B cell (primary cell): ENCODE results near the gene KCNK4. TPM values are rescaled to one million over a fixed set of nuclear protein-coding genes. Genes with fewer than 3 reads are reported as not detected.

Experiments
- ATAC-seq: fragments of 200-7000 bp; cut with Tn5 transposase; one replicate; pipeline ENCODE4 v1.10.0; 2021; ENCODE audit warnings: low read depth, mild to moderate bottlenecking, moderate number of reproducible peaks, moderate library complexity
- CTCF ChIA-PET: fragments of 350-600 bp; sonication (Branson Sonifier 250); formaldehyde crosslinking; loops from one replicate; lab custom pipeline; 2021; ENCODE audit warnings: antibody characterized with exemption, inconsistent platforms; lab: Charles Lee
- POLR2A ChIA-PET: fragments of 350-600 bp; sonication (Branson Sonifier 250); formaldehyde crosslinking; loops from one replicate; lab custom pipeline; 2021; ENCODE audit warnings: antibody characterized with exemption; lab: Charles Lee
- DNase-seq: peaks from one replicate; pipeline ENCODE4 v3.0.0; 2013
- H2AFZ ChIP-seq: 2 replicates; pipeline ENCODE4 v1.6.1; 2012; ENCODE audit warnings: mild to moderate bottlenecking, low read depth, low read length; ENCODE audit not compliant: insufficient read depth, poor library complexity, severe bottlenecking
- H3K27ac ChIP-seq, 2 donors: 1 replicate in 1 of 2; 2 replicates in 1 of 2; pipeline ENCODE4 v1.5.1; 2012 to 2013; ENCODE audit warnings: low read length in 2 of 2, mild to moderate bottlenecking in 2 of 2, moderate library complexity in 1 of 2
- H3K27me3 ChIP-seq, 4 experiments: fragments of 200-600 bp in 1 of 4; sonication (generic) in 1 of 4; replicated peaks in 1 of 4; 1 replicate in 2 of 4; 2 replicates in 2 of 4; pipeline versions ENCODE4 v1.6.1 to v1.7.0; 2013 to 2016; ENCODE audit warnings: low read length in 3 of 4, mild to moderate bottlenecking in 2 of 4, mixed read lengths in 1 of 4, moderate library complexity in 1 of 4; ENCODE audit not compliant: insufficient read depth in 4 of 4, control insufficient read depth in 3 of 4; ENCODE audit errors: control extremely low read depth in 1 of 4
- H3K36me3 ChIP-seq, 2 experiments: replicated peaks in 1 of 2; 1 replicate in 1 of 2; 2 replicates in 1 of 2; pipeline versions ENCODE4 v1.6.1 to v1.7.1; 2013; ENCODE audit warnings: low read length in 1 of 2; ENCODE audit not compliant: insufficient read depth in 2 of 2, control insufficient read depth in 1 of 2; ENCODE audit errors: control extremely low read depth in 1 of 2, extremely low read depth in 1 of 2
- H3K4me1 ChIP-seq, 2 donors: fragments of 200-600 bp in 1 of 2; sonication (generic) in 1 of 2; 1 replicate in 1 of 2; 2 replicates in 1 of 2; pipeline versions ENCODE4 v1.5.1 to v1.6.1; 2013 to 2017; ENCODE audit warnings: low read length in 2 of 2; ENCODE audit not compliant: control insufficient read depth in 2 of 2, insufficient read depth in 2 of 2
- H3K4me2 ChIP-seq: replicated peaks from 2 replicates; pipeline ENCODE3; 2012; ENCODE audit warnings: mild to moderate bottlenecking, low read depth, low read length; ENCODE audit not compliant: poor library complexity, severe bottlenecking
- H3K4me3 ChIP-seq, 5 experiments: fragments of 200-600 bp in 1 of 5; sonication (generic) in 1 of 5; 1 replicate in 3 of 5; 2 replicates in 2 of 5; pipeline versions ENCODE4 v1.5.1 to v1.7.0; 2011 to 2016; ENCODE audit warnings: low read length in 4 of 5, mild to moderate bottlenecking in 4 of 5, low read depth in 2 of 5, control low read depth in 1 of 5, moderate library complexity in 1 of 5; ENCODE audit not compliant: insufficient read depth in 1 of 5; ENCODE audit errors: control extremely low read depth in 1 of 5, extremely low read depth in 1 of 5
- H3K79me2 ChIP-seq: fragments of 200-600 bp; sonication (generic); one replicate; pipeline ENCODE4 v1.6.0; 2016; ENCODE audit warnings: low read length; ENCODE audit not compliant: control insufficient read depth, insufficient read depth
- H3K9ac ChIP-seq: fragments of 200-600 bp; sonication (generic); 2 replicates; pipeline ENCODE4 v1.6.1; 2017; ENCODE audit warnings: mild to moderate bottlenecking, low read length, moderate library complexity
- H3K9me3 ChIP-seq, 3 donors: one replicate each; pipeline versions ENCODE4 v1.6.1 to v1.7.1; 2013; ENCODE audit warnings: low read length in 2 of 3; ENCODE audit not compliant: control insufficient read depth in 2 of 3, insufficient read depth in 1 of 3; ENCODE audit errors: control extremely low read depth in 1 of 3
- H4K20me1 ChIP-seq: 2 replicates; pipeline ENCODE4 v1.6.0; 2012; ENCODE audit warnings: mild to moderate bottlenecking, low read length; ENCODE audit not compliant: insufficient read depth, control insufficient read depth, poor library complexity, severe bottlenecking
- H3K27ac Mint-ChIP-seq: one replicate; pipeline ENCODE4 v1.8.0; 2021; ENCODE audit warnings: mixed read lengths
- H3K27me3 Mint-ChIP-seq: one replicate; pipeline ENCODE4 v1.8.0; 2021; ENCODE audit warnings: mixed read lengths
- H3K4me1 Mint-ChIP-seq: one replicate; pipeline ENCODE4 v1.8.0; 2021; ENCODE audit warnings: mixed read lengths
- H3K4me3 Mint-ChIP-seq: one replicate; pipeline ENCODE4 v1.8.0; 2021; ENCODE audit warnings: mixed read lengths
- H3K9me3 Mint-ChIP-seq: one replicate; pipeline ENCODE4 v1.8.0; 2022; ENCODE audit warnings: mixed read lengths; ENCODE audit not compliant: insufficient read depth
- EZH2 ChIP-seq: IDR thresholded peaks from 2 replicates; pipeline ENCODE4 v1.6.1; 2012; ENCODE audit warnings: borderline replicate concordance, low read depth, mild to moderate bottlenecking, moderate library complexity, low read length; ENCODE audit not compliant: insufficient read depth, poor library complexity, severe bottlenecking
- WGBS: methylation state at CpG from one replicate; pipeline ENCODE4 v1.1.5; 2013; ENCODE audit warnings: missing lambda C conversion rate; ENCODE audit not compliant: insufficient coverage; 5-methylcytosine and 5-hydroxymethylcytosine counted together
- intact Hi-C: fragments of 100-400 bp; cut with micrococcal nuclease; formaldehyde crosslinking; loops from one replicate; pipeline ENCODE4 v1.10.0; 2022
- polyA plus RNA-seq: library from polyadenylated mRNA; depleted of rRNA; stranded (reverse); fragments of >200 nt; gene quantifications from 2 replicates; pipeline ENCODE4 v1.2.3, GENCODE V29; 2012
- total RNA-seq, 2 donors: library from RNA; stranded (reverse); fragments of 120-200 nt in 1 of 2; gene quantifications; 1 replicate in 1 of 2; 2 replicates in 1 of 2; pipeline versions ENCODE4 v1.2.3 to v1.2.4, GENCODE V29; 2013 to 2022
- TF ChIP-seq, protein P1 (sequence below): fragments of 200-600 bp; IDR thresholded peaks from one replicate; pipeline ENCODE4 v1.8.0; 2022; ENCODE audit warnings: antibody characterized with exemption, mild to moderate bottlenecking

The KCNK4 gene
- total and polyA plus RNA-seq, 2 donors (not counting 1 experiment from before 2014, with no cell fraction given) = 0.32 TPM; not detected in 1

DNA sequence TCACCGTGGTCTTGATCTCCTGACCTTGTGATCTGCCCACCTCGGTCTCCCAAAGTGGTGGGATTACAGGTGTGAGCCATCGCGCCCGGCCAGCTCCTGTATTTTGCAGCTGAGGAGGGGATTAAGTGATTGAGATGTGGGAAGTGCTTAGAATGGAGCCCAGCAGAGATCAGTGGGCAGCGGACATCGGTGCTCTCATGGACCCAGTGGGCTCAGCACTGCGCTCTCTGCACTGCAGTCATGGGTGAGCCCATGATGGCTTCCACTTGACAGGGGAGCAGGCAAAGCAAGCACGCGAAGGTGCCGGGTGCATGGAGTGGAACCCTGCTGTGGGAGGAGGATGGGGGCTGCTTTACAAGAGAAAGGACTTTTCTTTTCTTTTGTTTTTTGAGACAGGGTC, 39.8 kb downstream of the KCNK4 start:
- Mint-ChIP-seq H3K27me3 (no peaks in the 10 kb centered on the region), H3K4me3 (no peak overlapping the region), H3K9me3 (no peaks in the 10 kb centered on the region), H3K4me1 (peaks cover 27% of the 10 kb centered on the region), H3K27ac (no peak overlapping the region)
- Histone ChIP-seq H3K4me2 (no peak overlapping the region), H3K79me2 (peaks cover 6% of the 10 kb centered on the region), H3K9ac (no peak overlapping the region), H3K27me3 (no peaks in the 10 kb centered on the region), H4K20me1 (no peaks in the 10 kb centered on the region), H3K27ac (no peak overlapping the region), H3K4me3 (no peak overlapping the region), H3K4me1 (peaks cover 20 to 32% of the 10 kb centered on the region in 2 donors), H3K36me3 (no peaks in the 10 kb centered on the region), H3K9me3 (no peaks in the 10 kb centered on the region), H2AFZ (no peak overlapping the region)
- no peak for TF ChIP-seq EZH2
- TF ChIP-seq, protein P1, sequence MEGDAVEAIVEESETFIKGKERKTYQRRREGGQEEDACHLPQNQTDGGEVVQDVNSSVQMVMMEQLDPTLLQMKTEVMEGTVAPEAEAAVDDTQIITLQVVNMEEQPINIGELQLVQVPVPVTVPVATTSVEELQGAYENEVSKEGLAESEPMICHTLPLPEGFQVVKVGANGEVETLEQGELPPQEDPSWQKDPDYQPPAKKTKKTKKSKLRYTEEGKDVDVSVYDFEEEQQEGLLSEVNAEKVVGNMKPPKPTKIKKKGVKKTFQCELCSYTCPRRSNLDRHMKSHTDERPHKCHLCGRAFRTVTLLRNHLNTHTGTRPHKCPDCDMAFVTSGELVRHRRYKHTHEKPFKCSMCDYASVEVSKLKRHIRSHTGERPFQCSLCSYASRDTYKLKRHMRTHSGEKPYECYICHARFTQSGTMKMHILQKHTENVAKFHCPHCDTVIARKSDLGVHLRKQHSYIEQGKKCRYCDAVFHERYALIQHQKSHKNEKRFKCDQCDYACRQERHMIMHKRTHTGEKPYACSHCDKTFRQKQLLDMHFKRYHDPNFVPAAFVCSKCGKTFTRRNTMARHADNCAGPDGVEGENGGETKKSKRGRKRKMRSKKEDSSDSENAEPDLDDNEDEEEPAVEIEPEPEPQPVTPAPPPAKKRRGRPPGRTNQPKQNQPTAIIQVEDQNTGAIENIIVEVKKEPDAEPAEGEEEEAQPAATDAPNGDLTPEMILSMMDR = no peak
- WGBS = 99% methylated on average over 11 of the region's 11 CpGs
- CTCF ChIA-PET = interaction anchor here (0.9 to 5.2 kb wide), 8 partner anchors 10 to 127 kb away, joined by 3 to 47 read pairs (median 11); partner anchors contain the start of genes CATSPERZ, CCDC88B, ESRRA and PRDX5
- POLR2A ChIA-PET = interaction anchor here (0.7 to 1.9 kb wide), 3 partner anchors 10 to 119 kb away, joined by 8 to 16 read pairs (median 8); partner anchors contain the start of genes CCDC88B, PRDX5 and TRMT112
- intact Hi-C loops = no loop called here
- ATAC-seq = no peak
- no peak for DNase-seq

DNA sequence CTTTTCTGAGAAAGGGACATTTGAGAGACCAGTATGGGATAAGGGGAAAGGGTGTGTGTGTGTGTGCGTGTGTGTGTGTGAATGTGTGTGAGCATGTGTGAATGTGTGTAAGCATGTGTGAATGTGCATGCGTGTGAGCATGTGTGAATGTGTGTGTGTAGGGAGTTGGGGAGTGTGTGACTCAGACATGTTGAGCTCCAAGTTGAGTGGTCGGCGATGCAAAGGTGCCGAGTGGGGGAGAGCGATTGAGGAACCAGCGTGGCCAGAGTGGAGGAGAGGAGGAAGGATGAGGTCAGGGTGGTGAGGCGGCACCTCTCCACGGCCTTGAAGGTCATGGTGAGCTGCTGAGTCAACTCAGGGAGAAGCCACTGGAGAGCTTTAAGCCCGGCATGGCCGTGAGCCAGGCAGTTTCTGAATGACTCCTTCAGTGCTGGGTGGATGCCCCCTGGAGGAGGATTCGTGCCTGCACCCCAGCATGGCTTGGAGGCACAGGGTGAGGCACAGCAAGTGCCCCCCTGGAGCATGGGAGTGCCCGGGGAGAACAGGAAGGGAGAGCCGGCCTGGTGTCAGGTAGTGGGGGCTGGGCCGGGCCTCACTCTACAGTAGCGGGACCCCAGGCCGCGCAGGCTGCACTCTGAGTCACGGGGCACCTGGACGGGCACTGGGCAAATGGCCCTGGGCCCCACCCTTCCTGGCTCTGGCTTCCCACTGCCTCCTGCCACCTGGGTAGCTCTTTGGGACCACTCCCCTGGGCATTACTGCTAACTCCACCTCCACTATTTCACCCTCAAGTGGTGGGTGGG, 40.7 kb downstream of the KCNK4 start:
- no peaks in the 10 kb centered on the region for H3K27me3 ChIP-seq
- ATAC-seq (peak; percentile 23), DNase-seq (peak; percentile 69)
- peaks cover 11% of the 10 kb centered on the region for H3K79me2 ChIP-seq
- H3K9me3 Mint-ChIP-seq = no peaks in the 10 kb centered on the region
- H3K9me3 ChIP-seq = no peaks in the 10 kb centered on the region
- no peaks in the 10 kb centered on the region for H3K36me3 ChIP-seq
- peak overlapping the region; percentile 44 for H2AFZ ChIP-seq
- ChIA-PET POLR2A (interaction anchor here (1.7 to 1.9 kb wide), 2 partner anchors 9 to 14 kb away, joined by 8 to 16 read pairs; partner anchors contain the start of genes CCDC88B, PRDX5 and TRMT112), CTCF (interaction anchor here (0.6 to 5.2 kb wide), 13 partner anchors 10 to 430 kb away, joined by 3 to 47 read pairs (median 7); partner anchors contain the start of genes CATSPERZ, CCDC88B, ESRRA and PRDX5)
- H3K4me2 ChIP-seq = peak overlapping the region; percentile 55
- peaks cover 20 to 32% of the 10 kb centered on the region in 2 donors for H3K4me1 ChIP-seq
- WGBS = 20% methylated on average over 19 of the region's 20 CpGs
- peak overlapping the region; percentile 27 for H3K4me3 Mint-ChIP-seq
- H4K20me1 ChIP-seq = no peaks in the 10 kb centered on the region
- TF ChIP-seq EZH2 = no peak
- TF ChIP-seq, protein P1 = peak; percentile 66
- intact Hi-C loops = no loop called here
- no peak overlapping the region for H3K27ac ChIP-seq
- no peak overlapping the region for H3K9ac ChIP-seq
- H3K27ac Mint-ChIP-seq = peak overlapping the region; percentile 57
- H3K27me3 Mint-ChIP-seq = no peaks in the 10 kb centered on the region
- H3K4me1 Mint-ChIP-seq = peaks cover 34% of the 10 kb centered on the region
- no peak overlapping the region for H3K4me3 ChIP-seq
